SU-DHL-6 (cell line): ENCODE data around the gene RHBDD3.

Experiments used
- H2AFZ ChIP-seq: fragments of 200-600 bp; sonication (generic); 2 replicates; pipeline ENCODE4 v1.6.1; 2014; ENCODE audit warnings: low read depth, mild to moderate bottlenecking, moderate library complexity, mixed read lengths, antibody characterized with exemption, low read length; ENCODE audit not compliant: severe bottlenecking
- H3F3A ChIP-seq: fragments of 200-600 bp; shearing (Covaris generic); 2 replicates; pipeline ENCODE4 v1.6.0; 2016; ENCODE audit warnings: antibody characterized with exemption, mild to moderate bottlenecking; ENCODE audit not compliant: insufficient read depth
- H3K27ac ChIP-seq: fragments of 200-600 bp; sonication (generic); 2 replicates; pipeline ENCODE4 v1.5.1; 2016; ENCODE audit warnings: low read depth, mild to moderate bottlenecking, low read length, moderate library complexity, mixed read lengths
- H3K27me3 ChIP-seq: fragments of 200-600 bp; sonication (generic), shearing (Covaris generic); 2 replicates; pipeline ENCODE4 v1.6.0; 2014; ENCODE audit warnings: mild to moderate bottlenecking, low read length
- H3K36me3 ChIP-seq: fragments of 200-600 bp; sonication (generic); 2 replicates; pipeline ENCODE4 v1.6.1; 2014; ENCODE audit warnings: mild to moderate bottlenecking, low read length, mixed read lengths
- H3K4me2 ChIP-seq: fragments of 300-600, 200-600 bp; shearing (Covaris generic), sonication (generic); 2 replicates; pipeline ENCODE4 v1.6.0; 2014; ENCODE audit warnings: low read length, low read depth, mild to moderate bottlenecking; ENCODE audit not compliant: poor library complexity, severe bottlenecking
- H3K4me3 ChIP-seq: fragments of 200-600 bp; sonication (generic); 2 replicates; pipeline ENCODE4 v1.5.1; 2014; ENCODE audit warnings: antibody characterized with exemption, low read length, mild to moderate bottlenecking, mixed read lengths; ENCODE audit not compliant: insufficient read depth, poor library complexity, severe bottlenecking
- H3K79me2 ChIP-seq: fragments of 200-600 bp; sonication (generic); 2 replicates; pipeline ENCODE4 v1.6.1; 2014; ENCODE audit warnings: mild to moderate bottlenecking, low read length, moderate library complexity; ENCODE audit not compliant: insufficient read depth
- H3K9ac ChIP-seq: fragments of 200-600 bp; sonication (generic); 2 replicates; pipeline ENCODE4 v1.7.0; 2014; ENCODE audit warnings: mild to moderate bottlenecking, low read length
- H3K9me2 ChIP-seq: fragments of 200-600 bp; sonication (generic); replicated peaks from 2 replicates; pipeline ENCODE4 v1.6.1; 2014; ENCODE audit warnings: low read length; ENCODE audit not compliant: insufficient read depth
- H3K9me3 ChIP-seq: fragments of 200-600 bp; sonication (generic); 2 replicates; pipeline ENCODE4 v1.6.1; 2014; ENCODE audit warnings: low read length, mixed read lengths; ENCODE audit not compliant: insufficient read depth
- H4K20me1 ChIP-seq: fragments of 200-600 bp; sonication (generic); 2 replicates; pipeline ENCODE4 v1.6.1; 2014; ENCODE audit warnings: low read depth, mild to moderate bottlenecking, antibody characterized with exemption, low read length, moderate library complexity, mixed read lengths
- CTCF ChIP-seq: fragments of 200-600 bp; sonication (generic); IDR thresholded peaks from one replicate; pipeline ENCODE4 v1.5.1; 2017; ENCODE audit warnings: antibody characterized with exemption, mild to moderate bottlenecking, low read length, moderate library complexity; ENCODE audit not compliant: insufficient read depth, poor library complexity, severe bottlenecking
- EZH2phosphoT487 ChIP-seq: fragments of 200-600 bp; sonication (generic), shearing (Covaris generic); conservative IDR thresholded peaks from 2 replicates; pipeline ENCODE4 v1.6.1; 2018; ENCODE audit warnings: mild to moderate bottlenecking, antibody characterized with exemption, low read length, moderate library complexity, mixed read lengths

RHBDD3 gene

DNA sequence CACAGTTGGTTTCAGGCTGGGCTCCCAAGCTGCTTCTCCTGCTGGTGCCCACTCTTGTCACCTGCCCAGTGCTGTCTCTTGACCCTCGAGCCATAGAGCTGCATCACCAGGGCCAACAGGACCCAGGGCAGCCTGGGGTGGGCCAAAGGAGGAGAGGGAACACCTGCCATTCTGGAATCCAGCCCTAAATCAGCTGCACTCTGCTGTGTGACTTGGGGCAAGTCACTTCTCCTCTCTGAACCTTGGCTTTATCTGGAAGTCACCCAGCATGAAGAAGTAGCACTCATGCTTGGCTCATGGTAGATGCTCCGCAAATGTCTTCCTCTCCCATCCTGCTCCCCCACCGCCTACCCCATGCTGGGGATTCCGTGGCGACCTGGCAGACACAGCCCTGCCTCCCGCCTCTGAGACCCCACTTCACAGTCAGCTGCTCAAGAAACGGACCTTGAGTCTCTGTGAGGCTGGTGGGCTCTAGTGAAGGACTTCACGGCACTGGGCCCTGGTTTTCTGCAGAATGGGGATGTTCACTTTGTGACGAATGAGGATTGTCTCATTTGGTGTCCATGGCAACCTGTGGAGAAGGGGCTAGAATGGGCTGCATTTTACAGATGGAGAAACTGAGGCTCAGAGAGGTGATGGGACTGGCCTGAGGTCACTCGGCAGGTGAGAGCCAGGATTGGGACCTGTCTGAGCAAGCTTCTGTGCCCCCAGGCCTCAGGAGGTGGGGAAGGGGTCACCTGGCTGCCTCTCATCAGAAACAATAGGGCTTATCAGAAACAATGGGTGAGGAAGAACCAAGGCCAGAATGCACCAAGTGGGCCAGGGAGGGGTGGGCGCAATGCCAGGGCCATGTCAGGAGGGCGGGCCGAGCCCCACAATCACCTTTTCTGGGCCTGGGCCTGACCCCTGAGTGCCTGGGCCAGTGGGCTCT lies 49.7 kb downstream of the RHBDD3 start:
- no peaks in the 10 kb centered on the region for H3K27me3 ChIP-seq
- no peak overlapping the region for H3K9ac ChIP-seq
- no peaks in the 10 kb centered on the region for H4K20me1 ChIP-seq
- no peak for TF ChIP-seq EZH2phosphoT487
- TF ChIP-seq CTCF = no peak
- H3K4me2 ChIP-seq = no peak overlapping the region
- no peaks in the 10 kb centered on the region for H3K9me2 ChIP-seq
- H3K4me3 ChIP-seq = no peak overlapping the region
- H3K9me3 ChIP-seq = no peaks in the 10 kb centered on the region
- H3K36me3 ChIP-seq = no peaks in the 10 kb centered on the region
- no peak overlapping the region for H3K27ac ChIP-seq
- no peak overlapping the region for H2AFZ ChIP-seq
- H3F3A ChIP-seq = no peaks in the 10 kb centered on the region
- H3K79me2 ChIP-seq = no peaks in the 10 kb centered on the region

DNA sequence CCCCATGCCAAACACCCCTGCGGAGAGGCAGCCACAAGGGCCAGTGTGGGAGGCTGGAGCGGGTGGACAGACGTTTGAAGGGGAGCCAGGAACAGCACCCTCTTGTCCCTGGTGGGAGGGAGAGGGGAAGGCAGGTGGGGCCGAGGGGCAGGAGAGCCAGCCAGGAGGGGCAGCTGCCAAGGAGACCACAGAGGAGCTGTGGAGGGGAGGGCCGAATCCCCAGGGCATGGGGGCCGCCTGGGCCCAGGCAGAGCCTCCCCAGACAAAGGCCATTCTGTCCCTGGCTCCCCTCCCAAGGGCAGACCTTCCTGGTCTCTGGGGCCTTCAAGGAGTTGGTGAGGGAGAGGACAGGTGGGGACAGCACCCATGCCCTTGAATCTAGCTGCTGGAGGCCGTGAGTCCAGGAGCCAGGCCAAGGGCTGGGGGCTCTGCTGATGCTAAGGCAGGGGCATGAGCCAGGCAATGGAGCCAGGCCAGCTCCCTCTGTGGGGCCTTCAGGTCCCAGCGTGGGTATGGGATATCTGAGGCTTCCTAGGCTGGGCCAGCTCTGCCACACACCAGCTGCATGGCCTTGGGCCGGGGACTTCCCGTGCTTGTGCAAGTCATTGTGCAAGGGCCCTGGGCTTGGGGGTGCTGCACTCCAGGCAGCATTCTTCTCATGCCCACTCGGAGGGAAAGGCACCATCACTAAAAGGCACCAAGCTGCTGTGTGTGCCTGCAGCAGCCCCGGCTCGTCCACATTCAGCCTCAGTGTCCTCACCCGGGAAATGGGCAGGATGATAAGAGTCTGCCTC lies 50.7 kb downstream of the RHBDD3 start:
- Histone ChIP-seq H3K36me3 (no peaks in the 10 kb centered on the region), H3F3A (no peaks in the 10 kb centered on the region), H3K4me3 (no peak overlapping the region), H3K27me3 (no peaks in the 10 kb centered on the region), H3K79me2 (no peaks in the 10 kb centered on the region), H3K9me2 (no peaks in the 10 kb centered on the region), H3K27ac (no peak overlapping the region), H3K4me2 (no peak overlapping the region), H4K20me1 (no peaks in the 10 kb centered on the region), H2AFZ (no peak overlapping the region), H3K9me3 (no peaks in the 10 kb centered on the region), H3K9ac (no peak overlapping the region)
- TF ChIP-seq EZH2phosphoT487 (no peak), CTCF (no peak)

DNA sequence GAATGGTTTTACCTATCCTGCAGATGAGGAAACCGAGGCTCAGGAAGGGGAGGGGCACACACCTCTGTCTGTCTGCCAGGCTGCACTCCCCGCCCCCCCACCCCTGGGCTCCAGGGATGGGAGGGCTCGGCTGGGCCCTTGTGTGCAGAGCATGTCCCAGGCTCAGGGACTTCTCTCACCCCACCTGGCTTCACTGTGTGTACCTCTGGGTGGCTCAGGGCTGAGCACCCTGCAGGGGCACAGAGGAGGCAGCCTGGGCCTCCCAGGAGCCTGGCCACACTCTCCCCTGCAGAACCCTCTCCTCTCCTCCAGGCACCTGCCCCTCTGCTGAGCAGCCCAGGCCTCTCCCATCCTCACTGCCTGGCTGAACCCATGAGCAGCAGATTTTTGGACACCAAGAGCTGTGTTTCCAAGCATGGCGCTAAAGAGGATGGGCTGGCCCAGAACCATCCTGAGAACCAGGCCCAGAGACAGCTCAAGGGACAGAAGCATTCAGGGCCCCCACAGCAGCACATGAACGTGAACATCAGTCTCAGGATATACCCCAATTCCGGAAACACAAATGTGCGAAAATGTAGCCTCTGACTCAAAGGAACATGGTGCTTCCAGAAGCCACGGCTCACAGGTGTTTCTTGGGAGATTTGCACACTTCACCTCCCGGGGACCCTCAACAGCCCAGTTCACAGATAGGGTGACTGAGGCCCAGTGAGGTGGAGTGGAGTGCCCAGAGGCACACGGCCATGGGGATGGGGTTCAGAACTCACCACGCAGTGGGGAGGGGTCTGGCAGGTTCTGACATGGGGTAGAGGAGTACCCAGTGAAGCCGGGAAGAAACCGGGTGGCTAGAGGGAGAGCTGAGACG lies 51.5 kb downstream of the RHBDD3 start:
- no peak overlapping the region for H3K27ac ChIP-seq

More for the DNA sequence above, 51.5 kb downstream of the RHBDD3 start:
- Histone ChIP-seq H3K9ac (no peak overlapping the region), H3K36me3 (no peaks in the 10 kb centered on the region), H3K4me3 (no peak overlapping the region), H2AFZ (no peak overlapping the region), H3K27me3 (no peaks in the 10 kb centered on the region), H3K9me2 (no peaks in the 10 kb centered on the region), H3K4me2 (no peak overlapping the region), H3F3A (no peaks in the 10 kb centered on the region), H4K20me1 (no peaks in the 10 kb centered on the region), H3K79me2 (no peaks in the 10 kb centered on the region), H3K9me3 (no peaks in the 10 kb centered on the region)
- no peak for TF ChIP-seq EZH2phosphoT487
- no peak for TF ChIP-seq CTCF
